Colonic mucosa (tissue), 4 donors: ENCODE data around the gene CSNK1G2. TPM values are rescaled to one million over a fixed set of nuclear protein-coding genes. Genes with fewer than 3 reads are reported as not detected.

Experiments used
- DNase-seq: peaks from one replicate; pipeline ENCODE4 v3.0.0-alpha.2; 2020
- H3K27ac ChIP-seq: fragments of 200-600 bp; one replicate; pipeline ENCODE4 v1.8.0; 2021
- H3K27me3 ChIP-seq: fragments of 200-600 bp; one replicate; pipeline ENCODE4 v1.8.0; 2021
- H3K36me3 ChIP-seq: fragments of 200-600 bp; one replicate; pipeline ENCODE4 v1.8.0; 2021
- H3K4me1 ChIP-seq: fragments of 200-600 bp; one replicate; pipeline ENCODE4 v1.8.0; 2021; ENCODE audit warnings: mild to moderate bottlenecking
- H3K4me3 ChIP-seq: fragments of 200-600 bp; one replicate; pipeline ENCODE4 v1.8.0; 2021
- H3K9ac ChIP-seq, 2 donors: one replicate each; pipeline ENCODE4 v1.7.0; 2013; ENCODE audit warnings: control low read depth in 2 of 2, low read depth in 2 of 2, low read length in 2 of 2
- H3K9me3 ChIP-seq: fragments of 200-600 bp; one replicate; pipeline ENCODE4 v1.8.0; 2021
- CTCF ChIP-seq: fragments of 200-600 bp; IDR thresholded peaks from one replicate; pipeline ENCODE4 v1.8.0; 2022; ENCODE audit warnings: antibody characterized with exemption, mild to moderate bottlenecking
- intact Hi-C: fragments of 100-400 bp; cut with DNase I; formaldehyde crosslinking; loops from one replicate; pipeline ENCODE4 v1.14.1; 2022
- total RNA-seq, 2 donors: library from RNA; stranded (reverse); fragmentation: NEBNext Ultra II Directional in 1 of 2; extraction: Animal tissue kit (Norgen Biotek cat#: 25700) in 1 of 2; gene quantifications; one replicate each; pipeline ENCODE4 v1.2.1, GENCODE V29; 2021
- donor health status: healthy.
- donor health status: DM: no; HTN: no; CAD: no.
- donor health status: DM: no; HTN: no; CAD: no.

CSNK1G2 gene
- total RNA-seq: 10 to 100 TPM; 55.3 to 61.0 TPM

GRCh38 chr19:1941146-1942077, at the start of gene CSNK1G2:
Gene CSNK1G2 (plus strand): TSS chr19:1941172. CDS start chr19:1969773, 28,601 bp downstream.
- no peaks in the 10 kb centered on the region for H3K9me3 ChIP-seq
- no peaks in the 10 kb centered on the region for H3K36me3 ChIP-seq
- peak within 1 kb of the TSS; percentile 61 for H3K4me3 ChIP-seq
- H3K9ac ChIP-seq: peak within 1 kb of the TSS; percentile 85 to 96
- no peak for DNase-seq
- TF ChIP-seq CTCF: no peak
- H3K27me3 ChIP-seq: no peaks in the 10 kb centered on the region
- H3K27ac ChIP-seq: peak within 1 kb of the TSS; percentile 98
- H3K4me1 ChIP-seq: peaks cover 21% of the 10 kb centered on the region
- intact Hi-C loops: no loop called here

- TF ChIP-seq CTCF: no peak
- no peaks in the 10 kb centered on the region for H3K36me3 ChIP-seq
- no peak overlapping the region for H3K27ac ChIP-seq
- no peak overlapping the region for H3K4me3 ChIP-seq
- no peaks in the 10 kb centered on the region for H3K27me3 ChIP-seq
- intact Hi-C loops: no loop called here
- no peak for DNase-seq
- H3K9ac ChIP-seq: no peak overlapping the region
- H3K9me3 ChIP-seq: no peaks in the 10 kb centered on the region
- no peaks in the 10 kb centered on the region for H3K4me1 ChIP-seq
Observed at GRCh38 chr19:1893791-1894190, 47.2 kb upstream of the CSNK1G2 start.

GRCh38 chr19:1896508-1896907, 44.5 kb upstream of the CSNK1G2 start:
- Histone ChIP-seq H3K4me1 (no peaks in the 10 kb centered on the region), H3K9ac (peak overlapping the region in 1 of 2 donors; percentile 12), H3K27ac (no peak overlapping the region), H3K4me3 (no peak overlapping the region), H3K9me3 (no peaks in the 10 kb centered on the region), H3K36me3 (no peaks in the 10 kb centered on the region), H3K27me3 (no peaks in the 10 kb centered on the region)
- intact Hi-C loops: no loop called here
- TF ChIP-seq CTCF: no peak
- no peak for DNase-seq

GRCh38 chr19:1901940-1902404, 39.0 kb upstream of the CSNK1G2 start:
- no peak overlapping the region for H3K27ac ChIP-seq
- H3K4me3 ChIP-seq: no peak overlapping the region
- intact Hi-C loops: no loop called here
- no peak overlapping the region for H3K9ac ChIP-seq
- no peaks in the 10 kb centered on the region for H3K9me3 ChIP-seq
- no peak for TF ChIP-seq CTCF
- peaks cover 5% of the 10 kb centered on the region for H3K4me1 ChIP-seq
- H3K36me3 ChIP-seq: no peaks in the 10 kb centered on the region
- no peaks in the 10 kb centered on the region for H3K27me3 ChIP-seq
- no peak for DNase-seq

- intact Hi-C loops: no loop called here
- Histone ChIP-seq H3K4me1 (peaks cover 5% of the 10 kb centered on the region), H3K27ac (peak overlapping the region; percentile 8), H3K9ac (no peak overlapping the region), H3K27me3 (no peaks in the 10 kb centered on the region), H3K4me3 (no peak overlapping the region), H3K36me3 (no peaks in the 10 kb centered on the region), H3K9me3 (no peaks in the 10 kb centered on the region)
- TF ChIP-seq CTCF: no peak
- DNase-seq: no peak
Observed at GRCh38 chr19:1902923-1903322, 38.0 kb upstream of the CSNK1G2 start.
